Osteocyte (in vitro differentiated cells): Measurements from ENCODE around the gene TTL. TPM values are rescaled to one million over a fixed set of nuclear protein-coding genes. Genes with fewer than 3 reads are reported as not detected.
A peak's percentile ranks its signal among the peaks of the same experiment; 100 is the strongest.

Experiments
- DNase-seq: peaks from one replicate; pipeline ENCODE4 v3.0.0; 2021; ENCODE audit warnings: mixed read lengths; ENCODE audit not compliant: unreplicated experiment; ENCODE audit errors: extremely low spot score
- H3K27ac Mint-ChIP-seq: one replicate; pipeline ENCODE4 v1.8.0; 2021; ENCODE audit warnings: mild to moderate bottlenecking, mixed read lengths; ENCODE audit not compliant: unreplicated experiment
- H3K27me3 Mint-ChIP-seq: one replicate; pipeline ENCODE4 v1.8.0; 2021; ENCODE audit warnings: mixed read lengths; ENCODE audit not compliant: unreplicated experiment
- H3K36me3 Mint-ChIP-seq: one replicate; pipeline ENCODE4 v1.8.0; 2021; ENCODE audit warnings: mixed read lengths; ENCODE audit not compliant: unreplicated experiment
- H3K4me1 Mint-ChIP-seq: one replicate; pipeline ENCODE4 v1.8.0; 2021; ENCODE audit warnings: mixed read lengths; ENCODE audit not compliant: unreplicated experiment
- H3K4me3 Mint-ChIP-seq: one replicate; pipeline ENCODE4 v1.8.0; 2021; ENCODE audit warnings: mild to moderate bottlenecking, moderate library complexity, mixed read lengths; ENCODE audit not compliant: unreplicated experiment
- H3K9me3 Mint-ChIP-seq: one replicate; pipeline ENCODE4 v1.8.0; 2021; ENCODE audit warnings: mixed read lengths; ENCODE audit not compliant: unreplicated experiment
- CTCF ChIP-seq: fragments of 200-600 bp; sonication (generic); IDR thresholded peaks from 2 replicates; pipeline ENCODE4 v1.5.0; 2021; ENCODE audit warnings: antibody characterized with exemption, mild to moderate bottlenecking, moderate library complexity
- total RNA-seq: library from RNA; stranded (reverse); gene quantifications from 2 replicates; pipeline ENCODE4 v1.2.1, GENCODE V29; 2021

TTL gene
- total RNA-seq, 1 donor from 2014 or later: 65.7 TPM

GRCh38 chr2:112539306-112539705 lies 57.4 kb downstream of the TTL start:
- TF ChIP-seq CTCF: no peak
- no peaks in the 10 kb centered on the region for H3K9me3 Mint-ChIP-seq
- H3K4me1 Mint-ChIP-seq: peaks cover 8% of the 10 kb centered on the region
- no peak for DNase-seq
- H3K27me3 Mint-ChIP-seq: no peaks in the 10 kb centered on the region
- H3K36me3 Mint-ChIP-seq: peaks cover 4% of the 10 kb centered on the region
- no peak overlapping the region for H3K27ac Mint-ChIP-seq
- no peak overlapping the region for H3K4me3 Mint-ChIP-seq

- H3K27me3 Mint-ChIP-seq: no peaks in the 10 kb centered on the region
- TF ChIP-seq CTCF: no peak
- peaks cover 2% of the 10 kb centered on the region for H3K36me3 Mint-ChIP-seq
- no peak for DNase-seq
- H3K9me3 Mint-ChIP-seq: no peaks in the 10 kb centered on the region
- peaks cover 8% of the 10 kb centered on the region for H3K4me1 Mint-ChIP-seq
- no peak overlapping the region for H3K27ac Mint-ChIP-seq
- no peak overlapping the region for H3K4me3 Mint-ChIP-seq
These were observed 59.0 kb downstream of the TTL start for GRCh38 chr2:112540906-112541305.

- TF ChIP-seq CTCF: no peak
- peaks cover 2% of the 10 kb centered on the region for H3K36me3 Mint-ChIP-seq
- H3K4me3 Mint-ChIP-seq: no peak overlapping the region
- H3K4me1 Mint-ChIP-seq: peaks cover 8% of the 10 kb centered on the region
- H3K27ac Mint-ChIP-seq: no peak overlapping the region
- DNase-seq: peak; percentile 89
- no peaks in the 10 kb centered on the region for H3K27me3 Mint-ChIP-seq
- H3K9me3 Mint-ChIP-seq: no peaks in the 10 kb centered on the region
These were observed 59.6 kb downstream of the TTL start for GRCh38 chr2:112541315-112542122.

GRCh38 chr2:112542123-112542983 lies 60.4 kb downstream of the TTL start, which contains the start of gene POLR1B:
TSS of gene POLR1B (plus strand) at chr2:112542465. CDS start at chr2:112542495, 30 bp downstream.
- Mint-ChIP-seq H3K4me1 (peaks cover 8% of the 10 kb centered on the region), H3K36me3 (peaks cover 2% of the 10 kb centered on the region), H3K27ac (no peak within 1 kb of the TSS), H3K27me3 (no peaks in the 10 kb centered on the region), H3K9me3 (no peaks in the 10 kb centered on the region), H3K4me3 (no peak within 1 kb of the TSS)
- TF ChIP-seq CTCF: no peak
- peak; percentile 91 for DNase-seq
